Endothelial cell of umbilical vein (primary cell): ENCODE data around the gene RPL38.

Experiments
- EZH2 ChIP-seq: IDR thresholded peaks from 2 replicates; pipeline ENCODE4 v1.6.1; 2012; ENCODE audit warnings: borderline replicate concordance, low read depth, mild to moderate bottlenecking, moderate library complexity, low read length, inconsistent platforms; ENCODE audit not compliant: severe bottlenecking
- FOS ChIP-seq: IDR thresholded peaks from 2 replicates; pipeline ENCODE4 v1.6.1; 2011; ENCODE audit warnings: mild to moderate bottlenecking, low read length, moderate library complexity, borderline replicate concordance; ENCODE audit not compliant: insufficient read depth
- JUN ChIP-seq: IDR thresholded peaks from 2 replicates; pipeline ENCODE4 v1.6.1; 2011; ENCODE audit warnings: borderline replicate concordance, low read depth; ENCODE audit not compliant: insufficient read length, insufficient read depth
- MYC ChIP-seq: IDR thresholded peaks from one replicate; pipeline ENCODE4 v1.6.1; 2011; ENCODE audit warnings: mild to moderate bottlenecking, low read depth, low read length
- POLR2A ChIP-seq: IDR thresholded peaks from 2 replicates; pipeline ENCODE4 v1.6.1; 2012; ENCODE audit warnings: low read depth, mild to moderate bottlenecking, control low read depth, low read length
- POLR2AphosphoS5 ChIP-seq: IDR thresholded peaks from 2 replicates; pipeline ENCODE4 v1.6.1; 2012; ENCODE audit warnings: low read depth, mild to moderate bottlenecking, control low read depth, low read length, moderate library complexity; ENCODE audit not compliant: insufficient read depth
- TF ChIP-seq, protein P1 (sequence below), 2 donors: IDR thresholded peaks; 1 replicate in 1 of 2; 2 replicates in 1 of 2; pipeline ENCODE4 v1.5.1; 2011; ENCODE audit warnings: low read length in 2 of 2, mild to moderate bottlenecking in 2 of 2, moderate library complexity in 2 of 2, control low read depth in 1 of 2, inconsistent platforms in 1 of 2, low read depth in 1 of 2; ENCODE audit not compliant: insufficient read depth in 1 of 2; ENCODE audit errors: extremely low read depth in 1 of 2
- TF ChIP-seq, protein P2 (sequence below): IDR thresholded peaks from 2 replicates; pipeline ENCODE4 v1.6.1; 2011; ENCODE audit not compliant: insufficient read depth, insufficient read length

DNA sequence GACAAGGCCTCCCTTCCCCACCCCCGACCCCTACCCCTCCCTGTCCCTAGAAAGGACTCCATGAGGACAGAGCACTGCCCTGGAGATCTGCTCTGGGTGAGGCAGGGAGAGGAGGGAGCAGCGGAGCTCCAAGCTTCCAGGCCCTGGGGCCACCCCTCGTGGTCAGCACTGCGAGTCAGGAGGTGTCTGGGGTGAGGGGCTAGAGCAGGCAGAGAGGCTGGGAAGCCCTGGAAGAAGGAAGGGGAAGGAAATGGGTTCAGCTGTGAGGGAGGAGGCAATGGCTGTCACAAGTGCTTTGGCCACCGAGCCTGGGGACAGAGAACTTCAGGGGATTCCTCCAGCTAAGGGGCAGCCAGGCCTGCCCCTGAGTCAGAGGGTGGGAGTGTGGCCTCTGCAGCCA, 42.4 kb downstream of the RPL38 start:
- TF ChIP-seq JUN (no peak), POLR2A (no peak), MYC (no peak), POLR2AphosphoS5 (no peak), EZH2 (no peak), FOS (no peak)
- TF ChIP-seq, protein P1, sequence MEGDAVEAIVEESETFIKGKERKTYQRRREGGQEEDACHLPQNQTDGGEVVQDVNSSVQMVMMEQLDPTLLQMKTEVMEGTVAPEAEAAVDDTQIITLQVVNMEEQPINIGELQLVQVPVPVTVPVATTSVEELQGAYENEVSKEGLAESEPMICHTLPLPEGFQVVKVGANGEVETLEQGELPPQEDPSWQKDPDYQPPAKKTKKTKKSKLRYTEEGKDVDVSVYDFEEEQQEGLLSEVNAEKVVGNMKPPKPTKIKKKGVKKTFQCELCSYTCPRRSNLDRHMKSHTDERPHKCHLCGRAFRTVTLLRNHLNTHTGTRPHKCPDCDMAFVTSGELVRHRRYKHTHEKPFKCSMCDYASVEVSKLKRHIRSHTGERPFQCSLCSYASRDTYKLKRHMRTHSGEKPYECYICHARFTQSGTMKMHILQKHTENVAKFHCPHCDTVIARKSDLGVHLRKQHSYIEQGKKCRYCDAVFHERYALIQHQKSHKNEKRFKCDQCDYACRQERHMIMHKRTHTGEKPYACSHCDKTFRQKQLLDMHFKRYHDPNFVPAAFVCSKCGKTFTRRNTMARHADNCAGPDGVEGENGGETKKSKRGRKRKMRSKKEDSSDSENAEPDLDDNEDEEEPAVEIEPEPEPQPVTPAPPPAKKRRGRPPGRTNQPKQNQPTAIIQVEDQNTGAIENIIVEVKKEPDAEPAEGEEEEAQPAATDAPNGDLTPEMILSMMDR (IDR thresholded peaks at IDR 0.05; ENCODE audit: extremely low read depth in 1 of 2, insufficient read depth in 1 of 2, low read depth in 1 of 2, low read length in 2 of 2), result no peak
- TF ChIP-seq, protein P2, sequence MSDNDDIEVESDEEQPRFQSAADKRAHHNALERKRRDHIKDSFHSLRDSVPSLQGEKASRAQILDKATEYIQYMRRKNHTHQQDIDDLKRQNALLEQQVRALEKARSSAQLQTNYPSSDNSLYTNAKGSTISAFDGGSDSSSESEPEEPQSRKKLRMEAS, result no peak
